ENCODE measurements around the gene ZNF800. TPM values are rescaled to one million over a fixed set of nuclear protein-coding genes. Genes with fewer than 3 reads are reported as not detected.

The ZNF800 gene, protein sequence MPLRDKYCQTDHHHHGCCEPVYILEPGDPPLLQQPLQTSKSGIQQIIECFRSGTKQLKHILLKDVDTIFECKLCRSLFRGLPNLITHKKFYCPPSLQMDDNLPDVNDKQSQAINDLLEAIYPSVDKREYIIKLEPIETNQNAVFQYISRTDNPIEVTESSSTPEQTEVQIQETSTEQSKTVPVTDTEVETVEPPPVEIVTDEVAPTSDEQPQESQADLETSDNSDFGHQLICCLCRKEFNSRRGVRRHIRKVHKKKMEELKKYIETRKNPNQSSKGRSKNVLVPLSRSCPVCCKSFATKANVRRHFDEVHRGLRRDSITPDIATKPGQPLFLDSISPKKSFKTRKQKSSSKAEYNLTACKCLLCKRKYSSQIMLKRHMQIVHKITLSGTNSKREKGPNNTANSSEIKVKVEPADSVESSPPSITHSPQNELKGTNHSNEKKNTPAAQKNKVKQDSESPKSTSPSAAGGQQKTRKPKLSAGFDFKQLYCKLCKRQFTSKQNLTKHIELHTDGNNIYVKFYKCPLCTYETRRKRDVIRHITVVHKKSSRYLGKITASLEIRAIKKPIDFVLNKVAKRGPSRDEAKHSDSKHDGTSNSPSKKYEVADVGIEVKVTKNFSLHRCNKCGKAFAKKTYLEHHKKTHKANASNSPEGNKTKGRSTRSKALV
- total RNA-seq (ENCODE audit: unreplicated experiment) = 29.4 TPM
- long read RNA-seq, partial matches to known transcripts = 4 of 4 reads
- long read RNA-seq, other reads (novel, unspliced or antisense) = 0 of 4 reads

DNA sequence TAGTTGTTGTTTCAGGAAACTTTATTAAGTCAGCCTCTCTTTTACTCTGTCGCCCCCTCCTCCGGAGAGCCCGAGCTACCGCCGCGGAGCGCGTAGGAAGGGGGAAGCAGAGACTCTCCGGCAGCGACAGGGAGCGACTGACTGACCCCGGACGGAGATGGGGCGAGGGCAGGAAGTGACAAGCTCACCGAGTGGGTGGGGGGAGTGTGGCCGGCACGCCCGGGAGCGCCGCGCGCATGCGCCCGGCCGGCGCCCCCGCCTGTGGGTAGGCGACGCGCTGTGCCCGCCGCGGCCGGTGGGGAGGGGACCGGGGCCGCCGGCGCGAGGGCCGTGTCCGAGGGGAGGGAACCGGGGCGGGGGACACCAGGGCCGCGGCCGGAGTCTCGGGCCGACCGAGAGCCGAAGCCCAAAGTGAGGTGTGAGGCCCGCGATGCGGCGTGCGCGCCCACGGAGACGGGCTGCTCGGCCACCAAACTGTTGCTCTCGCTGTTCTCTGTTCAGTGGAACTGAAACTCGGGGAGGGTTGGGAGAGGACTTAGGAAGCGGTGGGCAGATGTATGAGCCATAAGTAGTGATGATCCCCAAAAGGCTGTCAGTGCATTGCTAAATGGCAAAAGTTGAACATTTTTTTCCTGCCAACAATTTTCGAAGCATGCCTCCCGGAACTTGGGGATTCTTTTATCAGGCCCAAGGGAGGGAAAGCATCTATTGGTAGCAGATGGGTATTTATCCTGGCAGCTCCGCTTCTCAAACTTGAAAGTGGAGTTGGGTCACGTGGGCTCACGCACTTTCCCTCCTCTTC, at the start of gene ZNF800:
Gene ZNF800 (minus strand): TSS at position 143 of the 802 bp plus-strand sequence. CDS start 1,151 bp downstream, outside the sequence.
- Mint-ChIP-seq H3K4me1 (ENCODE audit: unreplicated experiment) (peaks cover 21% of the 10 kb centered on the region), H3K27ac (ENCODE audit: unreplicated experiment) (peak within 1 kb of the TSS; percentile 92), H3K9me3 (ENCODE audit: unreplicated experiment) (no peaks in the 10 kb centered on the region), H3K36me3 (ENCODE audit: low read depth, unreplicated experiment) (peaks cover 32% of the 10 kb centered on the region), H3K4me3 (ENCODE audit: unreplicated experiment) (peak within 1 kb of the TSS; percentile 99), H3K27me3 (ENCODE audit: unreplicated experiment) (peaks cover 5% of the 10 kb centered on the region)
- TF ChIP-seq, protein P1, sequence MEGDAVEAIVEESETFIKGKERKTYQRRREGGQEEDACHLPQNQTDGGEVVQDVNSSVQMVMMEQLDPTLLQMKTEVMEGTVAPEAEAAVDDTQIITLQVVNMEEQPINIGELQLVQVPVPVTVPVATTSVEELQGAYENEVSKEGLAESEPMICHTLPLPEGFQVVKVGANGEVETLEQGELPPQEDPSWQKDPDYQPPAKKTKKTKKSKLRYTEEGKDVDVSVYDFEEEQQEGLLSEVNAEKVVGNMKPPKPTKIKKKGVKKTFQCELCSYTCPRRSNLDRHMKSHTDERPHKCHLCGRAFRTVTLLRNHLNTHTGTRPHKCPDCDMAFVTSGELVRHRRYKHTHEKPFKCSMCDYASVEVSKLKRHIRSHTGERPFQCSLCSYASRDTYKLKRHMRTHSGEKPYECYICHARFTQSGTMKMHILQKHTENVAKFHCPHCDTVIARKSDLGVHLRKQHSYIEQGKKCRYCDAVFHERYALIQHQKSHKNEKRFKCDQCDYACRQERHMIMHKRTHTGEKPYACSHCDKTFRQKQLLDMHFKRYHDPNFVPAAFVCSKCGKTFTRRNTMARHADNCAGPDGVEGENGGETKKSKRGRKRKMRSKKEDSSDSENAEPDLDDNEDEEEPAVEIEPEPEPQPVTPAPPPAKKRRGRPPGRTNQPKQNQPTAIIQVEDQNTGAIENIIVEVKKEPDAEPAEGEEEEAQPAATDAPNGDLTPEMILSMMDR (IDR thresholded peaks at IDR 0.05; ENCODE audit: unreplicated experiment) = no peak
- peak; percentile 75 for DNase-seq (ENCODE audit: low spot score)

DNA sequence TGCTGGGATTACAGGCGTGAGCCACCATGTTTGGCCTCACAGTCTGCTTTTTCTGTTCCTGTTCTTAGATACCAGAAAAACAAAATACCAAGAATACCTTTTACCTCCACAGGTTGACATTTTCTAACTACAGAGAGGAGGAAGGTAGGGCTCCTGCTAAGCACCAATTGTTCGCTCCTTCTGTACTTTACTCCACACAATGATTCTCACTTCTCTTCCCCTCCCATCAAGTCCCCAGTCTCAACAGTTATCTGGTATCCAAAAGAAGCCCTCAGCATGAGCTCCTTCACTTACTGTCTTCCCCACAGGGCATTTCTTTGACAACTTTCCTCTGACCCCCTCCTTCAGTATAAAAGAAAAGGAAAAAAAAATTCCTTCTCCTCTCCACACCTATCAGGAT, 47.7 kb upstream of the ZNF800 start:
- no peak for DNase-seq (ENCODE audit: low spot score)
- Mint-ChIP-seq H3K36me3 (ENCODE audit: low read depth, unreplicated experiment) (no peaks in the 10 kb centered on the region), H3K9me3 (ENCODE audit: unreplicated experiment) (no peaks in the 10 kb centered on the region), H3K27me3 (ENCODE audit: unreplicated experiment) (no peaks in the 10 kb centered on the region), H3K4me3 (ENCODE audit: unreplicated experiment) (no peak overlapping the region), H3K27ac (ENCODE audit: unreplicated experiment) (no peak overlapping the region), H3K4me1 (ENCODE audit: unreplicated experiment) (no peaks in the 10 kb centered on the region)
- TF ChIP-seq, protein P1 (IDR thresholded peaks at IDR 0.05; ENCODE audit: unreplicated experiment) = no peak

DNA sequence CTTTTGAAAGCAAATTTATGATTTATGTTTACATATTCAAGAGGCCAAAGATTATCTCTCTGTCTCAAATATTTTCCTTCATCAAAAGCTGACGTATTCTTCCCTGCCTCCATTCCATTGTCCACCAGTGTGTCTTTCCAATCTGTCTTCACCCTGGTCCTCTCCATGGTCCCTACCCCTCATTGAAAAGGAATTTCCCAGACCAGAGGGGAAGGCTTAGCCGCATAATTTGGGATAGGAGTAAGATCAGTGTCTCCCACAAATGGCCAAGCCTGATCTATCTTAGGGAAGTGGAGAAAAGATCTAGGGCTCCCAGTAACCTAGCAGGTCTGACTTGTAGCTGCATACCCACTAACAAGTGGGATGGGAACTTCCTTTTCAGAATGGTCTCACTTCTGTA, 46.3 kb upstream of the ZNF800 start:
- Mint-ChIP-seq H3K27me3 (ENCODE audit: unreplicated experiment) (no peaks in the 10 kb centered on the region), H3K4me3 (ENCODE audit: unreplicated experiment) (no peak overlapping the region)
- DNase-seq (ENCODE audit: low spot score) = no peak

DNA sequence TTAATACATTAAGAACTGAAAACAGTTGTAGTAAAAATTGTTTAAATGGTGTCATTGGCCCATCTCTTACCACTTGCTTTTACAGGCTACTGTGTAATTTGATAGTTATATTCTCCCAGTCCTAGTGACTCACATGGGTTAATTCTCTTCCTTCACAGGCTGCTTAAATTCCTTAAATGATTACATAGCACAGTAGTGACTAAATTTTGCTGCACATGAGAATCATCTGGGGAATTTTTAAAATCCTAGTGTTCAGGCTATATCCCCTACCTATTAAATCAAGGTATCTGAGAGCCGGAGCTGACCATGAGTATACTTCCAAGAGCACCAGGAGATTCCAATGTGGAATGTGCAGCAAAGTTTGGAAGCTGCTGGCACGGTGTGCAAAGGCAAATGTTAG, 45.3 kb upstream of the ZNF800 start:
- Mint-ChIP-seq H3K9me3 (ENCODE audit: unreplicated experiment) (no peaks in the 10 kb centered on the region), H3K4me1 (ENCODE audit: unreplicated experiment) (no peaks in the 10 kb centered on the region), H3K36me3 (ENCODE audit: low read depth, unreplicated experiment) (no peaks in the 10 kb centered on the region), H3K27ac (ENCODE audit: unreplicated experiment) (no peak overlapping the region), H3K4me3 (ENCODE audit: unreplicated experiment) (no peak overlapping the region), H3K27me3 (ENCODE audit: unreplicated experiment) (no peaks in the 10 kb centered on the region)
- TF ChIP-seq, protein P1 (IDR thresholded peaks at IDR 0.05; ENCODE audit: unreplicated experiment) = no peak
- DNase-seq (ENCODE audit: low spot score) = no peak

More for the DNA sequence above, 46.3 kb upstream of the ZNF800 start:
- Mint-ChIP-seq H3K36me3 (ENCODE audit: low read depth, unreplicated experiment) (no peaks in the 10 kb centered on the region), H3K9me3 (ENCODE audit: unreplicated experiment) (no peaks in the 10 kb centered on the region), H3K27ac (ENCODE audit: unreplicated experiment) (no peak overlapping the region), H3K4me1 (ENCODE audit: unreplicated experiment) (no peaks in the 10 kb centered on the region)
- TF ChIP-seq, protein P1 (IDR thresholded peaks at IDR 0.05; ENCODE audit: unreplicated experiment) = no peak

Measured in endothelial cell (in vitro differentiated cells).